ENCODE data around the gene RPS18. TPM values are rescaled to one million over a fixed set of nuclear protein-coding genes. Genes with fewer than 3 reads are reported as not detected.

Gene RPS18
- total RNA-seq, 2 experiments from 2014 or later = 2,792 to 2,813 TPM

Small RNA genes lying within 50 kb of the gene (microRNA-seq; reads per million reads assigned to microRNA genes)
- gene MIR6834 (1.7 reads per million), gene MIR6873 (not detected)

Other genes starting within 250 kb of the RPS18 start
- gene HLA-DPA1, start 198.4 kb upstream of the RPS18 start, total RNA-seq = 10 to 100 TPM; 39.1 to 40.0 TPM
- gene HLA-DPB1, start 196.1 kb upstream of the RPS18 start, total RNA-seq = 10 to 100 TPM; 21.0 to 22.8 TPM
- under 1 TPM; 0.71 to 0.83 TPM for gene COL11A2, start 79.6 kb upstream of the RPS18 start, total RNA-seq
- gene RXRB, start 71.4 kb upstream of the RPS18 start, total RNA-seq = 10 to 100 TPM; 33.5 to 34.5 TPM
- gene SLC39A7, start 71.2 kb upstream of the RPS18 start, total RNA-seq = 10 to 100 TPM; 45.6 to 50.8 TPM
- gene HSD17B8, start 67.4 kb upstream of the RPS18 start, total RNA-seq = 10 to 100 TPM; 13.9 to 14.1 TPM
- 10 to 100 TPM; 39.8 to 44.6 TPM for gene RING1, start 63.6 kb upstream of the RPS18 start, total RNA-seq
- gene VPS52, start 199 bp upstream of the RPS18 start, total RNA-seq = 10 to 100 TPM; 59.3 to 59.5 TPM
- gene B3GALT4, start 5.0 kb downstream of the RPS18 start, total RNA-seq = 10 to 100 TPM; 12.2 to 12.8 TPM
- 10 to 100 TPM; 66.7 to 68.9 TPM for gene WDR46, start 17.2 kb downstream of the RPS18 start, total RNA-seq
- 10 to 100 TPM; 72.0 to 78.4 TPM for gene PFDN6, start 17.5 kb downstream of the RPS18 start, total RNA-seq
- 10 to 100 TPM; 50.8 to 58.2 TPM for gene RGL2, start 26.9 kb downstream of the RPS18 start, total RNA-seq
- 100 to 1,000 TPM; 245 to 252 TPM for gene TAPBP, start 42.0 kb downstream of the RPS18 start, total RNA-seq
- 10 to 100 TPM; 10.7 to 11.1 TPM for gene ZBTB22, start 45.7 kb downstream of the RPS18 start, total RNA-seq
- 100 to 1,000 TPM; 112 to 114 TPM for gene DAXX, start 50.9 kb downstream of the RPS18 start, total RNA-seq
- 100 to 1,000 TPM; 175 to 180 TPM for gene KIFC1, start 119.7 kb downstream of the RPS18 start, total RNA-seq
- 10 to 100 TPM; 35.9 to 36.5 TPM for gene PHF1, start 138.9 kb downstream of the RPS18 start, total RNA-seq
- gene CUTA, start 146.0 kb downstream of the RPS18 start, total RNA-seq = 100 to 1,000 TPM; 179 to 187 TPM
- gene SYNGAP1, start 148.0 kb downstream of the RPS18 start, total RNA-seq = 10 to 100 TPM; 42.0 to 48.2 TPM
- 1 to 10 TPM; 7.3 to 9.0 TPM for gene ZBTB9, start 182.5 kb downstream of the RPS18 start, total RNA-seq

All from activated CD8-positive, alpha-beta T cell treated with anti-CD3 and anti-CD28 coated beads, Interleukin-2, amount 10 ng/mL, durations not matched to agents 7 days and 5 days (primary cell).